H1 (cell line): ENCODE measurements around the gene OR52E2. TPM values are rescaled to one million over a fixed set of nuclear protein-coding genes. Genes with fewer than 3 reads are reported as not detected.

Source experiments
- CTCF ChIA-PET: fragments of 300-600 bp; sonication (Branson Sonifier 250); formaldehyde crosslinking; loops from one replicate; lab custom pipeline; 2021; ENCODE audit not compliant: partially characterized antibody; lab: Charles Lee
- POLR2A ChIA-PET: fragments of 300-600 bp; sonication (Branson Sonifier 250); formaldehyde crosslinking; loops from one replicate; lab custom pipeline; 2021; ENCODE audit warnings: inconsistent platforms; ENCODE audit not compliant: partially characterized antibody; lab: Charles Lee
- DNase-seq, 2 experiments: peaks; one replicate each; pipeline versions ENCODE4 v3.0.0 to v3.0.0-alpha.2; 2010 to 2022; ENCODE audit warnings: low spot score in 2 of 2, low read depth in 1 of 2, mixed read lengths in 1 of 2
- FAIRE-seq: peaks from 2 replicates; lab custom pipeline; 2011; peaks lifted over from hg19 to GRCh38; lab: Jason Lieb, UNC
- H2AFZ ChIP-seq: 2 replicates; pipeline ENCODE4 v1.8.1; 2012; ENCODE audit warnings: low read length, inconsistent platforms
- H2AK5ac ChIP-seq: 2 replicates; pipeline ENCODE4 v1.6.1; 2013; ENCODE audit warnings: low read depth, low read length
- H2BK120ac ChIP-seq: replicated peaks from 2 replicates; pipeline ENCODE3; 2013; ENCODE audit warnings: low read depth, low read length, inconsistent platforms
- H2BK12ac ChIP-seq: 2 replicates; pipeline ENCODE4 v1.6.1; 2013; ENCODE audit warnings: low read depth, low read length
- H2BK15ac ChIP-seq: 2 replicates; pipeline ENCODE4 v1.6.1; 2013; ENCODE audit warnings: low read length
- H2BK20ac ChIP-seq: 2 replicates; pipeline ENCODE4 v1.6.1; 2013; ENCODE audit warnings: low read length
- H2BK5ac ChIP-seq: 2 replicates; pipeline ENCODE4 v1.6.1; 2013; ENCODE audit warnings: low read depth, low read length
- H3K14ac ChIP-seq: 2 replicates; pipeline ENCODE4 v1.6.1; 2013; ENCODE audit warnings: inconsistent platforms; ENCODE audit not compliant: insufficient read length
- H3K18ac ChIP-seq: 2 replicates; pipeline ENCODE4 v1.6.1; 2013; ENCODE audit warnings: low read length; ENCODE audit errors: extremely low read depth
- H3K23ac ChIP-seq: 2 replicates; pipeline ENCODE4 v1.6.1; 2013; ENCODE audit warnings: inconsistent platforms; ENCODE audit not compliant: insufficient read length
- H3K23me2 ChIP-seq: 2 replicates; pipeline ENCODE4 v1.6.1; 2013; ENCODE audit warnings: low read depth, low read length
- H3K27ac ChIP-seq: 2 replicates; pipeline ENCODE4 v1.6.1; 2011; ENCODE audit warnings: low read depth, low read length, inconsistent platforms
- H3K27me3 ChIP-seq, 4 experiments: replicated peaks in 1 of 4; 1 replicate in 1 of 4; 2 replicates in 3 of 4; pipeline versions ENCODE4 v1.6.1 to v1.8.1; 2011 to 2013; ENCODE audit warnings: low read length in 3 of 4, mild to moderate bottlenecking in 3 of 4, inconsistent platforms in 2 of 4, mixed read lengths in 2 of 4, moderate library complexity in 1 of 4; ENCODE audit not compliant: control insufficient read depth in 3 of 4, insufficient read depth in 3 of 4; ENCODE audit errors: extremely low read depth in 1 of 4
- H3K36me3 ChIP-seq, 4 experiments: 2 replicates each; pipeline versions ENCODE4 v1.6.1 to v1.8.1; 2011 to 2013; ENCODE audit warnings: mild to moderate bottlenecking in 4 of 4, low read length in 3 of 4, moderate library complexity in 2 of 4, control low read depth in 1 of 4, inconsistent platforms in 1 of 4; ENCODE audit not compliant: insufficient read depth in 4 of 4, control insufficient read depth in 2 of 4
- H3K4ac ChIP-seq: replicated peaks from 2 replicates; pipeline ENCODE3; 2013; ENCODE audit warnings: low read length, low read depth, mixed read lengths, inconsistent platforms; ENCODE audit not compliant: insufficient read length
- H3K4me1 ChIP-seq, 4 experiments: replicated peaks in 1 of 4; 1 replicate in 1 of 4; 2 replicates in 3 of 4; pipeline versions ENCODE4 v1.6.1 to v1.8.1; 2011 to 2013; ENCODE audit warnings: low read length in 3 of 4, inconsistent platforms in 2 of 4, mixed read lengths in 1 of 4; ENCODE audit not compliant: insufficient read depth in 4 of 4, control insufficient read depth in 3 of 4
- H3K4me2 ChIP-seq, 2 experiments: 2 replicates each; pipeline versions ENCODE4 v1.6.1 to v1.8.1; 2011 to 2013; ENCODE audit warnings: low read depth in 2 of 2, low read length in 2 of 2, control low read depth in 1 of 2, inconsistent platforms in 1 of 2, mild to moderate bottlenecking in 1 of 2; ENCODE audit not compliant: insufficient read depth in 1 of 2
- H3K4me3 ChIP-seq, 4 experiments: fragments of 200-600, 300-600 bp in 1 of 4; sonication (generic), shearing (Covaris generic), sonication (Bioruptor Twin) in 1 of 4; 2 replicates each; pipeline versions ENCODE4 v1.5.1 to v1.8.1; 2011 to 2016; ENCODE audit warnings: low read length in 4 of 4, low read depth in 3 of 4, control low read depth in 2 of 4, inconsistent platforms in 2 of 4, mild to moderate bottlenecking in 2 of 4, mixed read lengths in 1 of 4, moderate library complexity in 1 of 4; ENCODE audit not compliant: insufficient read depth in 2 of 4; ENCODE audit errors: extremely low read depth in 1 of 4
- H3K56ac ChIP-seq: replicated peaks from 2 replicates; pipeline ENCODE3; 2013; ENCODE audit warnings: low read depth, mild to moderate bottlenecking, mixed read lengths, low read length, inconsistent platforms; ENCODE audit not compliant: insufficient read length
- H3K79me1 ChIP-seq: 2 replicates; pipeline ENCODE4 v1.6.1; 2013; ENCODE audit warnings: low read depth, low read length, control low read depth
- H3K79me2 ChIP-seq, 2 experiments: 2 replicates each; pipeline versions ENCODE4 v1.6.1 to v1.8.1; 2012 to 2013; ENCODE audit warnings: low read length in 2 of 2, mild to moderate bottlenecking in 2 of 2, inconsistent platforms in 1 of 2; ENCODE audit not compliant: insufficient read depth in 2 of 2, control insufficient read depth in 1 of 2
- H3K9ac ChIP-seq, 4 experiments: replicated peaks in 1 of 4; 1 replicate in 1 of 4; 2 replicates in 3 of 4; pipeline versions ENCODE4 v1.6.1 to v1.8.1; 2011 to 2013; ENCODE audit warnings: low read depth in 3 of 4, low read length in 3 of 4, control low read depth in 2 of 4, mild to moderate bottlenecking in 2 of 4, moderate library complexity in 2 of 4, inconsistent platforms in 1 of 4; ENCODE audit errors: extremely low read depth in 1 of 4
- H3K9me3 ChIP-seq, 2 experiments: 2 replicates each; pipeline versions ENCODE4 v1.6.1 to v1.8.1; 2012 to 2013; ENCODE audit warnings: mild to moderate bottlenecking in 2 of 2, moderate library complexity in 2 of 2, control low read depth in 1 of 2, inconsistent platforms in 1 of 2, low read depth in 1 of 2, low read length in 1 of 2, mixed read lengths in 1 of 2; ENCODE audit not compliant: insufficient read depth in 2 of 2
- H4K20me1 ChIP-seq, 2 experiments: replicated peaks in 1 of 2; 2 replicates each; pipeline versions ENCODE3 to v1.8.1; 2011 to 2013; ENCODE audit warnings: inconsistent platforms in 2 of 2, low read length in 2 of 2, mild to moderate bottlenecking in 1 of 2; ENCODE audit not compliant: insufficient read depth in 2 of 2, control insufficient read depth in 1 of 2
- H4K5ac ChIP-seq: 2 replicates; pipeline ENCODE4 v1.6.1; 2013; ENCODE audit warnings: low read length, low read depth, mixed read lengths, inconsistent platforms; ENCODE audit not compliant: insufficient read length
- H4K8ac ChIP-seq: 2 replicates; pipeline ENCODE4 v1.8.0; 2013; ENCODE audit warnings: mild to moderate bottlenecking, moderate library complexity, low read length, inconsistent platforms; ENCODE audit not compliant: insufficient read depth; ENCODE audit errors: extremely low read depth
- H4K91ac ChIP-seq: replicated peaks from 2 replicates; pipeline ENCODE3; 2013; ENCODE audit warnings: low read length, mixed read lengths, inconsistent platforms; ENCODE audit not compliant: insufficient read length
- CBX5 ChIP-seq: fragments of 300-800, 300-1000 bp; sonication (generic); IDR thresholded peaks from 2 replicates; pipeline ENCODE4 v1.7.1; 2016; ENCODE audit warnings: antibody characterized with exemption, low read length, low read depth
- EP300 ChIP-seq, 2 experiments: IDR thresholded peaks; 1 replicate in 1 of 2; 2 replicates in 1 of 2; pipeline ENCODE4 v1.6.1; 2011 to 2012; ENCODE audit warnings: low read depth in 2 of 2, low read length in 2 of 2, mild to moderate bottlenecking in 2 of 2, borderline replicate concordance in 1 of 2, inconsistent platforms in 1 of 2, moderate library complexity in 1 of 2
- JUN ChIP-seq: IDR thresholded peaks from 2 replicates; pipeline ENCODE4 v1.6.1; 2011; ENCODE audit warnings: low read depth, mild to moderate bottlenecking, improper control_type of control experiment, low read length
- KDM1A ChIP-seq: fragments of 200-600, 300-600 bp; sonication (generic); IDR thresholded peaks from 2 replicates; pipeline ENCODE4 v1.7.1; 2016; ENCODE audit warnings: mild to moderate bottlenecking, low read length, borderline replicate concordance
- MAFK ChIP-seq: IDR thresholded peaks from 2 replicates; pipeline ENCODE4 v1.6.1; 2012; ENCODE audit warnings: low read depth, mild to moderate bottlenecking, improper control_type of control experiment, low read length
- NRF1 ChIP-seq: IDR thresholded peaks from 2 replicates; pipeline ENCODE4 v1.6.1; 2011; ENCODE audit warnings: mild to moderate bottlenecking, low read depth, low read length, improper control_type of control experiment
- RAD21 ChIP-seq, 2 experiments: IDR thresholded peaks in 1 of 2; conservative IDR thresholded peaks in 1 of 2; 2 replicates each; pipeline ENCODE4 v1.6.1; 2011; ENCODE audit warnings: low read depth in 2 of 2, low read length in 2 of 2, improper control_type of control experiment in 1 of 2, inconsistent platforms in 1 of 2, mild to moderate bottlenecking in 1 of 2, moderate library complexity in 1 of 2
- RXRA ChIP-seq: IDR thresholded peaks from 2 replicates; pipeline ENCODE4 v1.6.1; 2011; ENCODE audit warnings: low read depth, mild to moderate bottlenecking, low read length, moderate library complexity; ENCODE audit not compliant: insufficient read depth
- WGBS, 2 experiments: shearing (Covaris generic) in 1 of 2; methylation state at CpG; one replicate each; pipeline versions ENCODE4 v1.1.6 to v1.1.7; 2013 to 2015; ENCODE audit warnings: low lambda C conversion rate in 2 of 2, mixed read lengths in 2 of 2, inconsistent platforms in 1 of 2, low coverage in 1 of 2, missing lambda C conversion rate in 1 of 2; ENCODE audit not compliant: insufficient replicate concordance in 2 of 2, insufficient coverage in 1 of 2, insufficient read length in 1 of 2; ENCODE audit errors: extremely low coverage in 1 of 2, missing lambda C conversion rate in 1 of 2; 5-methylcytosine and 5-hydroxymethylcytosine counted together
- polyA plus RNA-seq, 7 experiments: library from polyadenylated mRNA; depleted of rRNA in 3 of 7; stranded (reverse) in 5 of 7; unstranded in 2 of 7; fragments of >200 nt in 5 of 7; fragments of 200-250 nt in 2 of 7; gene quantifications; 1 replicate in 5 of 7; 2 replicates in 1 of 7; 4 replicates in 1 of 7; pipeline versions ENCODE4 v1.2.1 to v1.2.3, GENCODE V29; 2011 to 2013; ENCODE audit warnings: missing spikeins in 2 of 7, mixed read lengths in 2 of 7
- total RNA-seq: library from RNA; stranded (reverse); fragmentation: NEBNext Ultra II Directional; extraction: Animal tissue kit (Norgen Biotek cat#: 25700); gene quantifications from 2 replicates; pipeline ENCODE4 v1.2.1, GENCODE V29; 2021
- TF ChIP-seq, protein P1 (sequence below), 3 experiments: IDR thresholded peaks; 1 replicate in 2 of 3; 2 replicates in 1 of 3; pipeline versions ENCODE4 v1.5.1 to v1.6.1; 2011; ENCODE audit warnings: low read length in 3 of 3, mild to moderate bottlenecking in 3 of 3, inconsistent platforms in 2 of 3, low read depth in 1 of 3, moderate library complexity in 1 of 3; ENCODE audit not compliant: insufficient read depth in 1 of 3; ENCODE audit errors: control extremely low read depth in 1 of 3
- TF ChIP-seq, protein P2 (sequence below): IDR thresholded peaks from 2 replicates; pipeline ENCODE4 v1.6.1; 2012; ENCODE audit warnings: inconsistent platforms

OR52E2 gene
- total and polyA plus RNA-seq, 2 of the 8 experiments (the other 6 are each of a cell fraction or from before 2014, with no cell fraction given): not detected

DNA sequence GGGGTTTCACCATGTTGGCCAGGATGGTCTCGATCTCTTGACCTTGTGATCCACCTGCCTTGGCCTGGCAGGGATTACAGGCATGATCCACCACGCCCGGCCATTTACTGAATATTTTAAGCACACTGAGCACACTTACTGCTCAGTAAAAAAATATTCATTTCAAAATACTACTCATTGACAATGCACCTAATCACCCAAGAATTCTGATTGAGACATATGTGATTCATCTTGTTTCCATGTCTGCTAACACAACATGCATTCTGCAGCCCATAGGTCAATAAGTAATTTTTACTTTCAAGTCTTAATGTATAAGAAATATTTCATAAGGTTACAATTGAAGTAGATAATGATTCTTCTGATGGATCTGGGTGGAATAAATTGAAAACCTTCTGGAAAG, 17.3 kb downstream of the OR52E2 start:
- Histone ChIP-seq H2BK120ac (no peak overlapping the region), H3K4me1 (peaks cover 0 to 3% (median 0%) of the 10 kb centered on the region in 4 experiments; a peak in 1 of 7 replicates), H3K18ac (no peak overlapping the region), H2AK5ac (no peak overlapping the region), H3K79me2 (no peaks in the 10 kb centered on the region), H3K27ac (no peak overlapping the region), H3K9ac (no peak overlapping the region), H3K4me2 (no peak overlapping the region), H2BK12ac (no peak overlapping the region), H3K79me1 (no peaks in the 10 kb centered on the region), H4K5ac (no peak overlapping the region), H2BK20ac (no peak overlapping the region), H3K14ac (no peak overlapping the region), H4K20me1 (no peaks in the 10 kb centered on the region), H3K9me3 (no peaks in the 10 kb centered on the region), H3K23me2 (peaks cover under 1% of the 10 kb centered on the region; the same call in 1 of the 2 replicates), H4K8ac (no peak overlapping the region), H3K56ac (no peak overlapping the region), H3K27me3 (no peaks in the 10 kb centered on the region), H3K36me3 (no peaks in the 10 kb centered on the region), H3K4ac (no peak overlapping the region), H2BK15ac (no peak overlapping the region), H3K23ac (no peak overlapping the region), H4K91ac (no peak overlapping the region), H3K4me3 (no peak overlapping the region), H2AFZ (no peak overlapping the region), H2BK5ac (no peak overlapping the region)
- ChIA-PET CTCF (no interaction called here), POLR2A (no interaction called here)
- WGBS, 2 experiments: 74% methylated on average over 3 of the region's 3 CpGs; no CpG with 5 or more reads in 1 of the 2 experiments
- DNase-seq: no peak
- no peak for FAIRE-seq
- TF ChIP-seq RXRA (no peak), MAFK (no peak), CBX5 (no peak), RAD21 (IDR thresholded peaks at IDR 0.05 in 1 of 2, conservative IDR thresholded peaks at IDR 0.05 in 1 of 2; ENCODE audit: low read depth in 2 of 2, low read length in 2 of 2) (no peak), JUN (no peak), EP300 (IDR thresholded peaks at IDR 0.05; ENCODE audit: borderline replicate concordance in 1 of 2, low read depth in 2 of 2, low read length in 2 of 2) (no peak), NRF1 (no peak), KDM1A (no peak)
- TF ChIP-seq, protein P1, sequence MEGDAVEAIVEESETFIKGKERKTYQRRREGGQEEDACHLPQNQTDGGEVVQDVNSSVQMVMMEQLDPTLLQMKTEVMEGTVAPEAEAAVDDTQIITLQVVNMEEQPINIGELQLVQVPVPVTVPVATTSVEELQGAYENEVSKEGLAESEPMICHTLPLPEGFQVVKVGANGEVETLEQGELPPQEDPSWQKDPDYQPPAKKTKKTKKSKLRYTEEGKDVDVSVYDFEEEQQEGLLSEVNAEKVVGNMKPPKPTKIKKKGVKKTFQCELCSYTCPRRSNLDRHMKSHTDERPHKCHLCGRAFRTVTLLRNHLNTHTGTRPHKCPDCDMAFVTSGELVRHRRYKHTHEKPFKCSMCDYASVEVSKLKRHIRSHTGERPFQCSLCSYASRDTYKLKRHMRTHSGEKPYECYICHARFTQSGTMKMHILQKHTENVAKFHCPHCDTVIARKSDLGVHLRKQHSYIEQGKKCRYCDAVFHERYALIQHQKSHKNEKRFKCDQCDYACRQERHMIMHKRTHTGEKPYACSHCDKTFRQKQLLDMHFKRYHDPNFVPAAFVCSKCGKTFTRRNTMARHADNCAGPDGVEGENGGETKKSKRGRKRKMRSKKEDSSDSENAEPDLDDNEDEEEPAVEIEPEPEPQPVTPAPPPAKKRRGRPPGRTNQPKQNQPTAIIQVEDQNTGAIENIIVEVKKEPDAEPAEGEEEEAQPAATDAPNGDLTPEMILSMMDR (IDR thresholded peaks at IDR 0.05; ENCODE audit: control extremely low read depth in 1 of 3, insufficient read depth in 1 of 3, low read depth in 1 of 3, low read length in 3 of 3): no peak
- TF ChIP-seq, protein P2, sequence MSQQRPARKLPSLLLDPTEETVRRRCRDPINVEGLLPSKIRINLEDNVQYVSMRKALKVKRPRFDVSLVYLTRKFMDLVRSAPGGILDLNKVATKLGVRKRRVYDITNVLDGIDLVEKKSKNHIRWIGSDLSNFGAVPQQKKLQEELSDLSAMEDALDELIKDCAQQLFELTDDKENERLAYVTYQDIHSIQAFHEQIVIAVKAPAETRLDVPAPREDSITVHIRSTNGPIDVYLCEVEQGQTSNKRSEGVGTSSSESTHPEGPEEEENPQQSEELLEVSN: no peak
